Activated naive CD4-positive, alpha-beta T cell treated with anti-CD3 and anti-CD28 coated beads, Interleukin-2, amount 50 U/mL, for 24 hours (primary cell): ENCODE results near the gene LCAT.
"Not testable (repeated sequence)": the region's sequence is repeated elsewhere in the genome, so short reads cannot be mapped to it uniquely, and the experiment has no call there.

ENCODE experiments used
- H3K27ac Mint-ChIP-seq: one replicate; pipeline ENCODE4 v1.8.0; 2021; ENCODE audit warnings: mild to moderate bottlenecking, mixed read lengths
- H3K27me3 Mint-ChIP-seq: one replicate; pipeline ENCODE4 v1.8.0; 2021; ENCODE audit warnings: mixed read lengths
- H3K36me3 Mint-ChIP-seq: one replicate; pipeline ENCODE4 v1.8.0; 2021; ENCODE audit warnings: mixed read lengths
- H3K4me1 Mint-ChIP-seq: one replicate; pipeline ENCODE4 v1.8.0; 2021; ENCODE audit warnings: mixed read lengths
- H3K4me3 Mint-ChIP-seq: one replicate; pipeline ENCODE4 v1.8.0; 2021; ENCODE audit warnings: mild to moderate bottlenecking, mixed read lengths
- H3K9me3 Mint-ChIP-seq: one replicate; pipeline ENCODE4 v1.8.0; 2021; ENCODE audit warnings: mixed read lengths

Gene LCAT

DNA sequence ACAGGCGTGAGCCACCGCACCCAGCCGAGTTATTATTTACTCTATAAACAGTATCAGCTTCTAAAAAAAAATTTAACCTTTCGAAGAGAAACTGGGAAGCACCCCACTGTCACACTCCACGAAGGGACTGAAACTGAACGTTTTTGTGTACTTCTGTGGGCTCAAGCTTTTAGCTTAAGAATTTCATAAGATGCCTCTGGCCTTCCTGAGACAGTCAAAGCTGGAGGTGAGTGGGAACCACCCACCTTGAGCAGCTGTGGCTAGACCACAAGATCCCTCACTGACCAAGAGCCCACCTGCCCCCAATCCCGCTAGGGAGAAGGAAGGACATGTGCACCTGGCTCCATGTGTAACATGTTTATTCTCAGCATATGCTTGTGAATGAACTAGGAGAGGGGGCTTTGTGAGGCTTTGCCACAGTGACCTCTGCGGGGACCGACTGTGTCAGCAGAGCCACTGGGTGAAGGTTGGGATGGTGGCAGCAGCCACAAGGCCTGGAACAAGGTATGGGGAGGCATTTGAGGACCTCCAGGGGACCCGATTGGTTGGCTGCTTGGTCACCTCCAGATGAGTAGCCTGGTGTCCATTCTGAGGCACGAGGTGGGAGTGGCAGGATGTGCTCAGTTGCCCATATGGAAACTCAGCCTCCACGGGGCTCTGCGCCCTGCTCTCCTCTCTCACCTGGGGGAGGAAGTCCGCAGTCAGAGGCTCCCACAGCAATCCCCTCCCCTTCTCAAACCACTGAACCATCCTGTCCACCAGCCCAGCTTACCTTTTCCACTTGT is 31.6 kb upstream of the LCAT start:
- Mint-ChIP-seq H3K27me3 (no peaks in the 10 kb centered on the region), H3K27ac (no peak overlapping the region), H3K4me1 (no peaks in the 10 kb centered on the region), H3K9me3 (no peaks in the 10 kb centered on the region), H3K4me3 (no peak overlapping the region), H3K36me3 (no peaks in the 10 kb centered on the region)

DNA sequence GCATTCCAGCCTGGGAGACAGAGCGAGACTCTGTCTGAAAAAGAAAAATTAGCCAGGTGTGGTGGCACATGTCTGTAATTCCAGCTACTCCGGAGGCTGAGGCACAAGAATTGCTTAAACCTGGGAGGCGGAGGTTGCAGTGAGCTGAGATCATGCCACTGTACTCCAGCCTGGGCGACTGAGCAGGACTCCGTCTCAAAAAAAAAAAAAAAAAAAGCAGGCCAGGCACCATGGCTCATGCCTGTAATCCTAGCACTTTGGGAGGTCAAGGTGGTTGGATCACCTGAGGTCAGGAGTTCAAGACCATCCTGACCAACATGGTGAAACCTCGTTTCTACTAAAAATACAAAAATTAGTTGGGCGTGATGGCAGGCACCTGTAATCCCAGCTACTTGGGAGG is 28.4 kb upstream of the LCAT start:
- H3K36me3 Mint-ChIP-seq, H3K27ac Mint-ChIP-seq, H3K27me3 Mint-ChIP-seq, H3K9me3 Mint-ChIP-seq, H3K4me3 Mint-ChIP-seq: not testable (repeated sequence)
- peaks cover 14% of the 10 kb centered on the region for H3K4me1 Mint-ChIP-seq

DNA sequence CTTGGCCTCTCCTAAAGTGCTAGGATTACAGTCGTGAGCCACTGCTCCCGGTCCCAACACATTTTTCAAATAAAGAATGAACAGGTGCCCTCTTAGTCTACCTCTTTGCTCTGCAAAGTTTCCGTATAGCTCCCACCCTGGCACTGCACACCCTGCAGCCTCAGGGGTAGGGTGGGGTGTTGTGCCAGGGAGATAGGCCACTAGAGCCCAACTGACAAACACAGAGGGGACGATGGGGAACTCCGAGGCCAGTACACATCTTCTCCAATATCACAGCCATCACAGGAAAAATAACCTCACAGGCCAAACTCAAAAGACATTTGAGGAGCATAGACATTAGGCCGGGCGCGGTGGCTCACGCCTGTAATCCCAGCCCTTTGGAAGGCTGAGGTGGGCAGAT is 27.2 kb upstream of the LCAT start:
- Mint-ChIP-seq H3K27me3 (no peaks in the 10 kb centered on the region), H3K27ac (no peak overlapping the region), H3K4me1 (peaks cover 23% of the 10 kb centered on the region), H3K4me3 (peak overlapping the region; percentile 54), H3K9me3 (no peaks in the 10 kb centered on the region), H3K36me3 (no peaks in the 10 kb centered on the region)

DNA sequence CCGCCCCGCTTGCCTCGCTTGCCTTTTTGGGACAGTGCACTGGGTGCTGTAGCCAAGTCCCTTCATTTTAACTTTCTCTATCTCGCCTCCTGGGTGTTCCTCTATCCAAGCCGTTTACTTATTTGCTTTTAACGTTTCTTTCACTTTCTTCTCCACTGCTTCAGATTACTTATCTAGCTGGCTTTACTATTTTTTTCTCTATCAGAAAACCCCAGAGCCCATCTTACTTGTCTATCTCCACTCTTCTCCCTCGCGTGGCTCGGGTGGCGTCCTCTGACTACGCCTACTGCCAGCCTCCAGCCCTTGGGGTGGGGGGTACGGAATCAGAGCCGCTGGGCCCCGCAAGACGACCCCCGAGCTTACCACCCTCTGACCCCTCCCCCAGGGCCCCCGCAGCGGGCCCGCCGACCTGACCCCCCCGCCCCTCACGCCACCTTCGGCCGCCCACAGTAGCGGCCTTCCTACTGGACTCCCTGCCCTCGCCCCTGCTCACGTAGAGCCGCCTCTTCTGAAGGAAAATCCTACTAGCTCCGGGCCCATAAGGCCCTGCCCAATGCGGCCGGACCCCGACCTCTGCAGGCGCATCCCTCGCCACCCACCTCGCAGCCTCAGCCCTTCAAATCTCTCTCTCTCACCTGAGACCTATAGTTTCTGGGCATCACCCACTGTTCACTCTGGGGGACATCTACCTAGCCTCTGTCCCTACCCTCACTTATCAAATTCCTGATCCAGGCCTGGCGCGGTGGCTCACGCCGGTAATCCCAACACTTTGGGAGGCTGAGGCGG is 25.5 kb upstream of the LCAT start:
- H3K27ac Mint-ChIP-seq = peak overlapping the region; percentile 96
- peak overlapping the region; percentile 99 for H3K4me3 Mint-ChIP-seq
- H3K36me3 Mint-ChIP-seq = no peaks in the 10 kb centered on the region
- peaks cover 26% of the 10 kb centered on the region for H3K4me1 Mint-ChIP-seq
- H3K27me3 Mint-ChIP-seq = no peaks in the 10 kb centered on the region
- no peaks in the 10 kb centered on the region for H3K9me3 Mint-ChIP-seq

DNA sequence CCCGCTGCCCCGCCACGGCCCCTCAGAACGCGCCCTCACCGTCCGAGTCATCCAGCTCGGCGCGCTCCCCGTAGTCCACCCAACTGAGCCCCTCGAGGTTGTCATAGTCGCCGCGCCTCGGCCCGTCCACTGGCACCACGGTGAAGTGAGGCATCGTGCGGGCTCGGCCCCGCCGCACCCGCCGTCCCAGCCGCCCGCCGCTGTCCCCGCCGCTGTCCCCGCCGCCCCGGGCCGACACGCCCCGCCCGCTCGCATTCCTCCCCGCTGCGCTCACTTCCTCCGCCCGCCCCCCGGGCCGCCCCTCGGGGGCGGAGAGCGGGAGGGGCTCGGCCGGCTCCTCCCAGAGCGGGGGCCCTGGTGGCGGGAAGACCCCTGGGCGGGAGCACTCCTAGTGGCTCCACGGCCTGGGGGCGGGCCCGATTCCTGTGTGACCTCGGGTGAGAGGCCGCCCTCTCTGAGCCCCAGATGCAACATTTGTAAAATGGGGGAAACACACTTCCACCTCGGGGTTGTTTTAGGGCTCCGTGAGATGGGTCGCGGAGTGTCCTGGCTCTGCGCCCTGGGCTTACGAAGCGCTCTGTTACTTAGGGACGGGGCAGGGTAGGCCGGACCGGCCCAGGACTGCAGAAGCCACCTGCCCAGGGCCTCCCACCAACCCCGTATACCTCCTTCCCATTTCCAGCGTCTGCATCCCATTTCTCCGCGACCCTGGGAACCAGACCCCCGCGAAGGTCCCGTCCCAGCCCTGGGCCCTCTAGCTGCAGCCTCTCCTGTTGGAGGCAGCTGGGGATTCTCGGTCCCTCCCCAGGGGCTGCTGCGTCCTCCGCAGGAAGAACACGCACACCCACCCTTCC is 24.7 kb upstream of the LCAT start, which contains the start of gene SLC12A4:
TSS of gene SLC12A4 (minus strand) at position 238 of the 854 bp plus-strand sequence. CDS start at position 154, 84 bp downstream.
- Mint-ChIP-seq H3K9me3 (no peaks in the 10 kb centered on the region), H3K4me1 (peaks cover 26% of the 10 kb centered on the region), H3K27me3 (no peaks in the 10 kb centered on the region), H3K27ac (peak within 1 kb of the TSS; percentile 96), H3K36me3 (no peaks in the 10 kb centered on the region), H3K4me3 (peak within 1 kb of the TSS; percentile 99)

DNA sequence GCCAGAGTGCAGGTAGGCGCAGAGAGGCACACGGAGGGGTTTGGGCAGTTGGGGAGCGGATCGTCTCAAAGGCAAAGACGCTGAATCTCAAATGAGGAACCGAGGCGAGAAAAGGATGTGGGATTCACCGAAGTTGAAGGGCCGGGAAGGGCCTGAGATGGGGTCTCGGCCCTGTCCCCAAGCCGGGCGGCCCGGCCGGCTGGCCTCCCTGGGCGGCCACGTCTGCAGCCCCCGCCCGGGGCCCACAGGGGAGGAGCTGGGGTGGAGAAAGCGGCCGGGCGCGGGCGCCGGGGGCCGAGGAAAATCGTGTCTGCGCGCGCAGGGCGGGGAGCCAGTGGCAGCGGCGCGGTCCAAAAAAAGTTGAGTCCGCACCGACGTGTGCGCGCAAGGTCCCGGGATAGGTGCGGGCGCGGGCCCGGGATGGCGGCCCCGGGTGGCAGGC is 24.1 kb upstream of the LCAT start:
- Mint-ChIP-seq H3K27ac (peak overlapping the region; percentile 88), H3K36me3 (no peaks in the 10 kb centered on the region), H3K27me3 (no peaks in the 10 kb centered on the region), H3K4me1 (peaks cover 26% of the 10 kb centered on the region), H3K4me3 (peak overlapping the region; percentile 99), H3K9me3 (no peaks in the 10 kb centered on the region)

DNA sequence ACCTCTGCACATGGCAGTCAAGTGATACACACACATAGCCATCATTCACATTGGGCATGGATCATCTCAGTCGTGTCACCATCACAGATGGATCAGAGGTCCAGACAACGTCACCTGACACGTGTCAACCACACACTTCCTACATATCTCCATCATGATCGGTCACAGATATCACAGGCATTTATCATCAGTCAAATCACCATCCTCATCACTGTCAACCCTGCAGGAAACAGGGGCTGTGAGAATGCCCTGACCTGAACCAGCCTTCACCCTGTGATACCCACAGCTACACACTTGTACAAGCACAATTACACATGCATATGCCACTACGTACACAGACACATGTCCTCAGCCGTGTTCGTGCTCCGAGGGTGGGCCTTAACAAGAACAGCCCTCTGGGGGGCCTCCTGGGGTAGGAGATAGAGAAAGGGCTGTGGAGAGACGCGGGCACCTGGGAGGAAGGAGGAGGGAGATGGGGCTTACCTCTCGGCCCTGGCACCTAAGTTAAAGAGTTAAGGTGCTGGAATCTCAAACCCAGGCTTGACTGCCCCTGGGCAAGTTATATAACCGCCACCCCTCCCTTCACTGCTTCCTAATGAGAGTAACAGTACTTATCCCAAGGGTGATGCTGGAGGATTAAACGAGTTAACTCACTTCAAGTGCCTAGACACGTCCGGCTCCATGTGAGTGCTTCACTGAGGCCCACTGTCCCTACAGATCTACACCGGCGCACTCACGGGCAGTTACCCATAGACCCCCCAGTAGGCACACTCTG is 23.4 kb upstream of the LCAT start:
- H3K27ac Mint-ChIP-seq = peak overlapping the region; percentile 88

DNA sequence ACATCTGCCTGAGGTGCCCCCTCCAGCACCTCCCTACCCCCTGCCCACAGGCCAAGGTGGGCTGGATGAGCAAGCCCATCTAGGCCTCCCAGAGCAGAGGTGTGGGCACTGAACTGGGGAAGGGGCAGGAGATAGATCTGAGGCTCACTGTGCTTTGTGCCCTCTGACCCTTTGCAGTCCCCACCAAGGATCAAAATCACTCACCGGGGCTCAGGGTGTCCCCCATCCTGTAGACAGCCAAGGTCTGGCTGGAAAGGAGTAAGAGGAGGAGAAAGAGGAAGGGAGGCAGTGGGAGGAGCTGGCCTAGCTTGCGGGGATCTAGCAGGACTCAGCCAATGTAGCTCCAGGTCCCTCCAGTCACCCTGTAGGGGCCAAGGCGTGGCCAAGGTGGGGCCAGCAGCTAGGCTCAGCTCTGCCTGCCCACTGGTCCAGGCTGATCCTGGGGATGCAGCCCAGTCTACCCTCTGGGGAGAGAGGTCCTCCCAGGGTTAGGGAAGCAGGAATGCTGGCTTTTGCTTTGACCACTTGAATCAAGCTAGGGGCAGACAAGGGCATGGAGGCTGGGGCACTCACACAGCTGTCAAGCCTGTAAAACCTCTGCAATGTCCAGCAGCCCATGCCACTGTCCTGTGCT is 22.7 kb upstream of the LCAT start:
- Mint-ChIP-seq H3K36me3 (no peaks in the 10 kb centered on the region), H3K4me3 (peak overlapping the region; percentile 99), H3K27ac (no peak overlapping the region)

More for the DNA sequence above, 23.4 kb upstream of the LCAT start:
- H3K4me3 Mint-ChIP-seq = peak overlapping the region; percentile 99
- peaks cover 26% of the 10 kb centered on the region for H3K4me1 Mint-ChIP-seq
- H3K27me3 Mint-ChIP-seq = no peaks in the 10 kb centered on the region
- no peaks in the 10 kb centered on the region for H3K36me3 Mint-ChIP-seq
- H3K9me3 Mint-ChIP-seq = no peaks in the 10 kb centered on the region

DNA sequence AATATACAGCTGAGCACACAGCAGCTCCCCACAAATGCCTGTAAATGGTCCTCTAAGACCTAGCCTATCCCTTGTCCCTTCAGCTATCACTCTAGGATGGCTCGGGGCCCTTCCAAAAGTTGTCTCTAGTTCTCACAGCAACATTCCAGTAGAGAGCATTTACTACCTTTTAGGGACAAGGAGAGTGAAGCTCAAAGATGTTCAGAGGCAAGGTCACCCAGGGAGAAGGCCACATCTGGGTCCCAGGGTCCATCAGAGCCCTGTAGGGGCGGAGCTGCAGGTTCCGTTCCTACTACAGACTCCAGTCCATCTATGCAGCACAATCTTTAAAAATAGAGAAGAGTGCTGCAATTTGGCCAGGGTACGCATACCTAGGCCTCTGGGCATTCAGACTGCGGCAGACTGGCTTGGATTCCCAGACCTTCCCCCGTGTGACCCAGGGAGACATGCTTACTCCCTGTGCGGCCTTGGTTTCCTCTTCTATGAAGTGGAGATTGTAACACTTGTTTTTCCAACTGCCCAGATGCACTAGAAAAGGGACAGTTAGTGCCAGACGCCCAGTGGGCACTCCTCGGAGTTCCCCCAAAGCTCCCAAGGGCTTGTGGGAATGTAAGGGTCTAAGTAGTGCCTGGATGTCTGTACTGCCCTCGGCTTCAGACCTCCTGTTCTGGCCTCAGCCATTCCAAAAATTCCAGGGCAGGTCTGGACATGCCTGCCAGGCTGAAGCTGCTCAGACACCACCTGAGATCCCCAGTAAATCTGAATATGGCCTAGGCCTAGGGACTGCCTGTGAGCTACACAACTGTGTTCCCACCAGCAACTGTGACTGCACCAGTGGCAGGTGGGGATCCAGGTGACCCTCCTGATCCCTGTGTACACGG is 22.0 kb upstream of the LCAT start:
- no peak overlapping the region for H3K4me3 Mint-ChIP-seq
- no peaks in the 10 kb centered on the region for H3K36me3 Mint-ChIP-seq
- H3K27me3 Mint-ChIP-seq = no peaks in the 10 kb centered on the region
- peaks cover 26% of the 10 kb centered on the region for H3K4me1 Mint-ChIP-seq
- H3K27ac Mint-ChIP-seq = no peak overlapping the region
- no peaks in the 10 kb centered on the region for H3K9me3 Mint-ChIP-seq

More for the DNA sequence above, 22.7 kb upstream of the LCAT start:
- Mint-ChIP-seq H3K27me3 (no peaks in the 10 kb centered on the region), H3K9me3 (no peaks in the 10 kb centered on the region), H3K4me1 (peaks cover 26% of the 10 kb centered on the region)

DNA sequence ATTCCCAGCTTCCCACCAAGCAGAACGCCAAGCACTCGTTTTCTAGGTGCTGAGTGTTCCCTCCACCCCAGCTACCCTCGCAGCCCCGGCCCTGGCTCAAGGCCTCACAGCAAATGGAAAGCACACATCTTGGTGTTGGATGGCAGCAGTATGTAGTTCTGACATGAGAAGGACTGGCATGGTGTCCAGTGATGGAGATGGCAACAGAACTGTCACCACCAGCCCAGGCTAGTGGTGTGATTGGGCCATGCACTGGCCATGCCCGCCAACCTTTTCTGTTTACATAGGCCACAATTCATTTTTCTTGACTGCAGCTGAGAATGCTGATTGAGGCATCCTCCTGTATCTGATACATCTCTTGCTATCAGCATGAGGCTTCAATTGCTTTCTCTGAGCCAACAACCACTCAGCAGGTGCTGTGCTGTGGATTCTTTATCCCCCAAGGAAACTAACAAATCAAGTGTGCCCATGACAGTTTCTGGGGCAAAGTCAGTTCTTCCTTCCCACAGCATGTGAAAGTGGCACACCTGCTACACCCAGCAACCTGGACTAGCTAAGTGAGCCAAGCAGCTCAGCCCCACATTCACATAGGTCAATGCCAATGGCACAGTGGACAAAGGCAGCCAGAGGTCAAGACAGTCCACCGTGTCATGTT is 20.7 kb upstream of the LCAT start:
- Mint-ChIP-seq H3K27me3 (no peaks in the 10 kb centered on the region), H3K4me1 (peaks cover 24% of the 10 kb centered on the region), H3K27ac (no peak overlapping the region), H3K4me3 (no peak overlapping the region), H3K36me3 (peaks cover 3% of the 10 kb centered on the region), H3K9me3 (no peaks in the 10 kb centered on the region)

DNA sequence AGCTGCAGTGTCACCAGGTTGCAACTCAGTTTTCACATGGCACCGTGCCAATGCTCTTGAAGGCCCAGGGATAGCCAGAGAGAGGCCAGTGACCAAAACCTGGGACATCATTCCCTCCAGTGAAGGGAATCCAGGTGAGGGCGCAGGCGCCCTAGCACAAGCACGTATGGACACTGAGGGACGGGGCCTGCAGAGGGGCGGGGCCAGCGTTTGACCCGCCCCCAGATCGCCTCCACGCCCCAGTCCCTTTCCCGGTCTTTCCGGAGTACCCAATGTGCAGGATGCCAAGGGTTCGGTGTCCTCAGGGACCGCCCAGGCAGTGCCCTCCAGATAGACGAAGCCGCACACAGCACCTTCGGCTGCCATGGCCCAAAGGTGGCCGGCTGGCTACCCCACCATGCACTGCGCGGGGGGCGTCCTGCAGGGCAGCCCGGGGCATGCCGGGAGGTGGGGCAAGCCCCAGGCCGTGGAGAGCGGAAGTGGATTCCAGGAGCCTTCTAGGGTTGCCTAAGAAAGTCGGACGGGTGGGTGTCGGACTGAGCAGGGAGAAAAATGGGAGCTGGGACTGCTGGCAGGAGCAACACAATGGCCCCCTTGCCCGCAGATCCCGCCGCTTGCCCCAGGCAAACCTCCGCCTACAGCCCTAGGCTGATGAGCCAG is 19.9 kb upstream of the LCAT start:
- H3K36me3 Mint-ChIP-seq = peaks cover 3% of the 10 kb centered on the region
- no peaks in the 10 kb centered on the region for H3K9me3 Mint-ChIP-seq
- H3K4me1 Mint-ChIP-seq = peaks cover 19% of the 10 kb centered on the region
- H3K27me3 Mint-ChIP-seq = no peaks in the 10 kb centered on the region
- no peak overlapping the region for H3K27ac Mint-ChIP-seq
- H3K4me3 Mint-ChIP-seq = no peak overlapping the region

DNA sequence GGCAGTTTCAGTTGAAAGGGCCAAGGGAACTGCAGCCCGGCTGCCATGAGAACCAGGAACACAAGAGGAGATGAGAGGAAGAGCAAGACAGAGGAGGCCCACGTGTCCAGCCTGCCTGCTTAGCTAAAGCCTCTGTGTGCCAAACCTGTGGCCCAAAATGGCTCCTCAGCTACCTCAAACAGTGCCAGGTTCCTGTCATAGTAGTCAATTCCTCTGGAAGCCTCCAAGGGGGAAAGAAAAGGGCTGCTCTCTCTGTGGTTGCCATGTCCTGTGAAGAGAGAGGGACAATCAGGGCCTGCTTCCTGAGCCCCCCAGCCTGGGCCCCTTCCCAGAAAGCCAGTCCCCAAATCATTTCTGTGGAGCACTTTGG is 19.4 kb upstream of the LCAT start:
- no peak overlapping the region for H3K27ac Mint-ChIP-seq
- H3K27me3 Mint-ChIP-seq = no peaks in the 10 kb centered on the region
- H3K36me3 Mint-ChIP-seq = peaks cover 5% of the 10 kb centered on the region
- peaks cover 19% of the 10 kb centered on the region for H3K4me1 Mint-ChIP-seq
- no peaks in the 10 kb centered on the region for H3K9me3 Mint-ChIP-seq
- no peak overlapping the region for H3K4me3 Mint-ChIP-seq

DNA sequence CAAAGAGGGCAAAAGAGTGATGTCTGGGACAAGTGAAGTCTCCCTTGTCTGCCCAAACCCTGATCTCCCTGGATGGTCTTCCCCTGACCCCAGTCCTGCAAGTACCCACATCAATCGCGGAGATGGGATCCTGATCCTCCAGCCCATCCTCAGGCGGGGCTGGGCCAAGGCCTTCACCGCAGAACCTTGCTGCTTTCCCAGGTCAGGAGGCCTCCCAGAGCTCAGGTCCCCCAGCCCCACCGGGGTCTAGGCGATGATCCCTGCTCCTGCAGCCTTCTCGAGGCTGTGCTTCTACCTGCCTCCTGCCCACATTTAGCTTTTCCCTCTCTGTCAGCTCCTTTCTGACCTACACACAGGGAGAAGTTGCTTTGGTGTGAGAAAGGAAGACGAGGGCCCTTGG is 18.2 kb upstream of the LCAT start:
- Mint-ChIP-seq H3K27me3 (no peaks in the 10 kb centered on the region), H3K4me1 (peaks cover 11% of the 10 kb centered on the region), H3K4me3 (no peak overlapping the region), H3K27ac (no peak overlapping the region), H3K9me3 (no peaks in the 10 kb centered on the region), H3K36me3 (peaks cover 7% of the 10 kb centered on the region)
